Uterus (tissue), 4 donors: ENCODE data around the gene EBP. TPM values are rescaled to one million over a fixed set of nuclear protein-coding genes. Genes with fewer than 3 reads are reported as not detected.
A peak's percentile ranks its signal among the peaks of the same experiment; 100 is the strongest.

Source experiments
- DNase-seq, 2 donors: peaks; one replicate each; pipeline ENCODE4 v3.0.0-alpha.2; 2019 to 2020
- H3K27ac ChIP-seq, 2 donors: fragments of 200-600 bp; sonication (generic); 1 replicate in 1 of 2; 2 replicates in 1 of 2; pipeline ENCODE4 v1.5.1; 2016 to 2018
- H3K27me3 ChIP-seq, 2 donors: fragments of 200-600 bp; sonication (generic); one replicate each; pipeline ENCODE4 v1.5.1; 2018 to 2019; ENCODE audit warnings: control low read depth in 1 of 2
- H3K36me3 ChIP-seq, 2 donors: fragments of 200-600 bp; sonication (generic); one replicate each; pipeline ENCODE4 v1.5.1; 2019; ENCODE audit warnings: control low read depth in 1 of 2
- H3K4me1 ChIP-seq, 2 donors: fragments of 200-600 bp; sonication (generic); one replicate each; pipeline ENCODE4 v1.5.1; 2018 to 2019; ENCODE audit warnings: control low read depth in 1 of 2
- H3K4me3 ChIP-seq, 2 donors: fragments of 200-600 bp; sonication (generic); 1 replicate in 1 of 2; 2 replicates in 1 of 2; pipeline ENCODE4 v1.5.1; 2018 to 2019; ENCODE audit warnings: mild to moderate bottlenecking in 1 of 2
- H3K9me3 ChIP-seq, 2 donors: fragments of 200-600 bp; sonication (generic); one replicate each; pipeline ENCODE4 v1.5.1; 2019; ENCODE audit warnings: control low read depth in 1 of 2
- POLR2A ChIP-seq, 2 donors: fragments of 450-650 bp; IDR thresholded peaks; one replicate each; pipeline ENCODE4 v1.6.1; 2016; ENCODE audit warnings: antibody characterized with exemption in 2 of 2, mild to moderate bottlenecking in 1 of 2, moderate library complexity in 1 of 2
- intact Hi-C: fragments of 100-400 bp; cut with DNase I; formaldehyde crosslinking; loops from one replicate; pipeline ENCODE4 v1.15.1; 2023; ENCODE audit warnings: low total_unique reads
- total RNA-seq, 4 donors: library from RNA; depleted of rRNA in 3 of 4; stranded (reverse); fragments of >200 nt in 3 of 4; gene quantifications; one replicate each; pipeline versions ENCODE4 v1.1.0 to v1.2.4, GENCODE V29; 2014 to 2023
- TF ChIP-seq, protein P1 (sequence below), 4 experiments: fragments of 200-600 bp in 2 of 4; fragments of 450-650 bp in 2 of 4; sonication (generic) in 2 of 4; IDR thresholded peaks; one replicate each; pipeline ENCODE4 v1.5.1; 2016 to 2019; ENCODE audit warnings: antibody characterized with exemption in 4 of 4, mild to moderate bottlenecking in 2 of 4, moderate library complexity in 1 of 4
- donor health status: DM: yes; HTN: yes; CAD: no.

Gene EBP
- total RNA-seq, 4 donors from 2014 or later, result 2.4 to 23.0 (median 22.1) TPM; not detected in 1

DNA sequence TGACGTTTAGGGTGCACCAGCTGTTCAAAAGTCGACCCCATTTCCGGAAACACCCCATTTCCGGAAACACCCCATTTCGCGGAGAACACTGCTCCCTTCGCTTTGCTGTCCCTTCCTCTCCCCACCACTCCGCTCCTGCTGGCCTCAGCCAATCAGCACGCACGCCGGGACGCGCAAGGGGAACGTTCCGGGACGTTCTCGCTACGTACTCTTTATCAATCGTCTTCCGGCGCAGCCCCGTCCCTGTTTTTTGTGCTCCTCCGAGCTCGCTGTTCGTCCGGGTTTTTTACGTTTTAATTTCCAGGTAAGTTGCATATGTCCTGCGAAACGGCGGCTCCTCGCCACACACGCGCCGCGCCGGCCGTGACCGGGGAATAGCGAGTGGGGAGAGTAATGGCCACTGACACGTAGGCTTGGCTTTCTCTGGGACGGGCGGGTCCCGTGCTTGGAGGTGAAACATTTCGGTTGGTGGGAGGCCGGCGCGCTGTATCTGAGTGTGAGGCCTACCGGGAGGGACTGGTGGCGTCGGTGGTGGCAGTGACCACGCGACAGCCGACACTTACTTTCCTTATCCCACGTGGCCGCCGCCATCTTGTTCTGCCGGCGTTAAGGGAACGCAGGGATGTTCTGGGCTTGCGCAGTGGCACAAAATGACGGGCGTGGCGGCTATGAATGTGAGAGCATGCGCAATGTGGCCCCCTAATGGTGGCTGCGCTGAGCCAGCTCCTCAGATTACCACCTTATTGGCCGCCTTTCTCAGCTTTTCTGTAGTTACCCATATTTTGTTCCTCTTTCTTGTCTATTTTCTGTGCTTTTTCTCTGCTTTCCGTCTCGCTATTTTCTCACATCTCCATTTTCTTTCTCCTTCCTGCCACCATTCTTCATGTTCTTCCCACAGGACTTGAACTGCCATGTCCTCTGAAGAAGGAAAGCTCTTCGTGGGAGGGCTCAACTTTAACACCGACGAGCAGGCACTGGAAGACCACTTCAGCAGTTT lies 53.0 kb downstream of the EBP start, which contains the start of gene RBM3:
Gene RBM3 (plus strand): TSS at position 215 of the 997 bp plus-strand sequence. CDS start 697 bp downstream, at position 912.
- Histone ChIP-seq H3K36me3 (no peaks in the 10 kb centered on the region), H3K27me3 (no peaks in the 10 kb centered on the region), H3K4me3 (peak within 1 kb of the TSS; percentile 50 to 74), H3K9me3 (no peaks in the 10 kb centered on the region), H3K27ac (peak within 1 kb of the TSS; percentile 93 to 98), H3K4me1 (no peaks in the 10 kb centered on the region)
- TF ChIP-seq, protein P1, sequence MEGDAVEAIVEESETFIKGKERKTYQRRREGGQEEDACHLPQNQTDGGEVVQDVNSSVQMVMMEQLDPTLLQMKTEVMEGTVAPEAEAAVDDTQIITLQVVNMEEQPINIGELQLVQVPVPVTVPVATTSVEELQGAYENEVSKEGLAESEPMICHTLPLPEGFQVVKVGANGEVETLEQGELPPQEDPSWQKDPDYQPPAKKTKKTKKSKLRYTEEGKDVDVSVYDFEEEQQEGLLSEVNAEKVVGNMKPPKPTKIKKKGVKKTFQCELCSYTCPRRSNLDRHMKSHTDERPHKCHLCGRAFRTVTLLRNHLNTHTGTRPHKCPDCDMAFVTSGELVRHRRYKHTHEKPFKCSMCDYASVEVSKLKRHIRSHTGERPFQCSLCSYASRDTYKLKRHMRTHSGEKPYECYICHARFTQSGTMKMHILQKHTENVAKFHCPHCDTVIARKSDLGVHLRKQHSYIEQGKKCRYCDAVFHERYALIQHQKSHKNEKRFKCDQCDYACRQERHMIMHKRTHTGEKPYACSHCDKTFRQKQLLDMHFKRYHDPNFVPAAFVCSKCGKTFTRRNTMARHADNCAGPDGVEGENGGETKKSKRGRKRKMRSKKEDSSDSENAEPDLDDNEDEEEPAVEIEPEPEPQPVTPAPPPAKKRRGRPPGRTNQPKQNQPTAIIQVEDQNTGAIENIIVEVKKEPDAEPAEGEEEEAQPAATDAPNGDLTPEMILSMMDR (IDR thresholded peaks at IDR 0.05), result peak; percentile 26 to 53 (median 32)
- TF ChIP-seq POLR2A (IDR thresholded peaks at IDR 0.05), result peak; percentile 64 to 84
- peak; percentile 89 to 93 for DNase-seq
- intact Hi-C loops, result no loop called here

DNA sequence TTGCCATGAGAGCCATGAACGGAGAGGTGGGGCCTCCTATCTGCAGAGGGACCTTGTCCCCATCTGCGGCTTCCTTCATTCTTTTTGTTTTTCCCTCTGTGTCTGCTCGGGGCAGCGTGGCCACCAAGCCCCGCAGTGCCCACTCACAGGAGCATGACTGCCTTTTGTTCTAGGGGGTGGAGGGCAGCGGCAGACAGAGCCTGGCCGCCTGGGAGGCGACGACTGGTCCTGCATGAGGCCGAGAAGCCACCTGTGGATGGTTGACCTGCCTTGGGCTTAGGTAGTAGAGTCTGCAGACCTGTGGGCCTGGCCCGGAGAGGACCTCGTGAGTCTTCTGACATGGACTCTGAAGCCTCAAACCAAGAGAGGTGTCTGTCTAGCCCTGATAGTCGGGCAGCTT lies 54.0 kb downstream of the EBP start:
- Histone ChIP-seq H3K9me3 (no peaks in the 10 kb centered on the region), H3K36me3 (no peaks in the 10 kb centered on the region), H3K27me3 (no peaks in the 10 kb centered on the region), H3K4me1 (no peaks in the 10 kb centered on the region), H3K27ac (peak overlapping the region; percentile 93 to 98), H3K4me3 (peak overlapping the region in 1 of 2 donors; percentile 50)
- TF ChIP-seq, protein P1 (IDR thresholded peaks at IDR 0.05), result no peak
- TF ChIP-seq POLR2A (IDR thresholded peaks at IDR 0.05), result no peak
- intact Hi-C loops, result no loop called here
- no peak for DNase-seq

DNA sequence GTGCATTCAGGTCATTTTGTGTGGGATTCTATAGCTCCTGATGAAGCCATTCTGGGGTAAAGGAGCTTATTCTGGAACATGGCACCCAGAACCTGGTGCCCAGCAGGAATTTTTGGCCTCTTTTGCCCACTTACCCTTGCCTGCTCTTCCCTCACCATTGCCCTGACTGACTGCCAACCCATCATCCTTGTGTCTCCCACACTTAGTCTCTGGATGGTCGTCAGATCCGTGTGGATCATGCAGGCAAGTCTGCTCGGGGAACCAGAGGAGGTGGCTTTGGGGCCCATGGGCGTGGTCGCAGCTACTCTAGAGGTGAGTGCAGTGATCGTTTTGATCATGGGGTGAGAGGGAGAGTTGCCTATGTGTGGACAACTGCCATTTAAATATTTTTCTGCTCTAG lies 54.5 kb downstream of the EBP start:
- H3K4me3 ChIP-seq, result no peak overlapping the region
- H3K36me3 ChIP-seq, result no peaks in the 10 kb centered on the region
- H3K27me3 ChIP-seq, result no peaks in the 10 kb centered on the region
- intact Hi-C loops, result no loop called here
- H3K27ac ChIP-seq, result peak overlapping the region; percentile 93 to 98
- no peak for TF ChIP-seq POLR2A (IDR thresholded peaks at IDR 0.05)
- TF ChIP-seq, protein P1 (IDR thresholded peaks at IDR 0.05), result no peak
- no peaks in the 10 kb centered on the region for H3K4me1 ChIP-seq
- no peak for DNase-seq
- H3K9me3 ChIP-seq, result no peaks in the 10 kb centered on the region

Other genes starting within 250 kb of the EBP start
- not detected for gene SSX3, start 165.1 kb upstream of the EBP start, total RNA-seq
- not detected for gene SSX4, start 138.3 kb upstream of the EBP start, total RNA-seq
- gene SSX4B, start 109.8 kb upstream of the EBP start, total RNA-seq, result not detected
- 1 to 10 TPM; 1.8 to 8.1 (median 4.8) TPM for gene SLC38A5, start 51.5 kb upstream of the EBP start, total RNA-seq
- 10 to 100 TPM in 3 of 4 donors, 1 to 10 TPM in 1; 7.4 to 74.7 (median 51.0) TPM for gene FTSJ1, start 45.6 kb upstream of the EBP start, total RNA-seq
- 10 to 100 TPM in 1 of 4 donors, 1 to 10 TPM in 2, under 1 TPM in 1; 0.77 to 16.5 (median 4.8) TPM for gene PORCN, start 12.8 kb upstream of the EBP start, total RNA-seq
- 10 to 100 TPM in 1 of 4 donors, 1 to 10 TPM in 3; 4.1 to 14.3 (median 5.3) TPM for gene TBC1D25, start 17.9 kb downstream of the EBP start, total RNA-seq
- 100 to 1,000 TPM in 3 of 4 donors, 10 to 100 TPM in 1; 52.3 to 239 (median 205) TPM for gene RBM3, start 52.7 kb downstream of the EBP start, total RNA-seq
- gene WDR13, start 75.7 kb downstream of the EBP start, total RNA-seq, result 100 to 1,000 TPM in 2 of 4 donors, 10 to 100 TPM in 2; 64.8 to 147 (median 111) TPM
- 10 to 100 TPM in 1 of 4 donors, 1 to 10 TPM in 2, not detected in 1; 1.2 to 20.7 (median 1.9) TPM for gene WAS, start 162.0 kb downstream of the EBP start, total RNA-seq
- gene SUV39H1, start 174.9 kb downstream of the EBP start, total RNA-seq, result 1 to 10 TPM in 3 of 4 donors, under 1 TPM in 1; 0.59 to 7.8 (median 3.8) TPM
- not detected for gene GLOD5, start 239.9 kb downstream of the EBP start, total RNA-seq